ENCODE results near the gene INPP4B.
A peak's percentile ranks its signal among the peaks of the same experiment; 100 is the strongest.
"Not testable (repeated sequence)": the region's sequence is repeated elsewhere in the genome, so short reads cannot be mapped to it uniquely, and the experiment has no call there.

The INPP4B gene

GRCh38 chr4:142112451-142112850, 733.6 kb downstream of the INPP4B start:
- DNase-seq = no peak

- DNase-seq = no peak
Measured at GRCh38 chr4:142110136-142110535, 736.0 kb downstream of the INPP4B start.

GRCh38 chr4:142104041-142104440, 742.1 kb downstream of the INPP4B start:
- DNase-seq = no peak

GRCh38 chr4:142101401-142101800, 744.7 kb downstream of the INPP4B start:
- DNase-seq = no peak

- no peak for DNase-seq
Measured at GRCh38 chr4:142100941-142101340, 745.2 kb downstream of the INPP4B start.

- DNase-seq = no peak
Measured at GRCh38 chr4:142098900-142099545, 747.1 kb downstream of the INPP4B start.

- no peak for DNase-seq
Measured at GRCh38 chr4:142098380-142098779, 747.7 kb downstream of the INPP4B start.

- no peak for DNase-seq
Measured at GRCh38 chr4:142097015-142097414, 749.1 kb downstream of the INPP4B start.

GRCh38 chr4:142095886-142096605, 750.1 kb downstream of the INPP4B start:
- peak; percentile 95 for DNase-seq

- DNase-seq = no peak
Measured at GRCh38 chr4:142092941-142093340, 753.2 kb downstream of the INPP4B start.

GRCh38 chr4:142091691-142092182, 754.4 kb downstream of the INPP4B start:
- peak; percentile 96 for DNase-seq

GRCh38 chr4:142091085-142091513, 755.0 kb downstream of the INPP4B start:
- peak; percentile 94 for DNase-seq

- DNase-seq = peak; percentile 54
Measured at GRCh38 chr4:142088906-142089305, 757.2 kb downstream of the INPP4B start.

GRCh38 chr4:142085513-142086292, 760.4 kb downstream of the INPP4B start:
- DNase-seq = no peak

GRCh38 chr4:142083264-142083663, 762.8 kb downstream of the INPP4B start:
- DNase-seq = no peak

- DNase-seq = no peak
Measured at GRCh38 chr4:142081025-142081424, 765.1 kb downstream of the INPP4B start.

GRCh38 chr4:142079959-142080358, 766.1 kb downstream of the INPP4B start:
- DNase-seq = no peak

- no peak for DNase-seq
Measured at GRCh38 chr4:142077048-142077447, 769.1 kb downstream of the INPP4B start.

GRCh38 chr4:142068304-142068703, 777.8 kb downstream of the INPP4B start:
- DNase-seq = not testable (repeated sequence)

GRCh38 chr4:142066562-142066961, 779.5 kb downstream of the INPP4B start:
- DNase-seq = not testable (repeated sequence)

GRCh38 chr4:142065086-142065647, 780.9 kb downstream of the INPP4B start:
- DNase-seq = peak; percentile 26

- DNase-seq = peak; percentile 27
Measured at GRCh38 chr4:142064181-142064580, 781.9 kb downstream of the INPP4B start.

- no peak for DNase-seq
Measured at GRCh38 chr4:142045996-142046395, 800.1 kb downstream of the INPP4B start.
